Cortex of kidney (tissue), 1 donor: ENCODE results near the gene WIPF1.

Experiments used
- DNase-seq: peaks from one replicate; lab custom pipeline; 2025; lab: John Stamatoyannopoulos, UW

The WIPF1 gene

DNA sequence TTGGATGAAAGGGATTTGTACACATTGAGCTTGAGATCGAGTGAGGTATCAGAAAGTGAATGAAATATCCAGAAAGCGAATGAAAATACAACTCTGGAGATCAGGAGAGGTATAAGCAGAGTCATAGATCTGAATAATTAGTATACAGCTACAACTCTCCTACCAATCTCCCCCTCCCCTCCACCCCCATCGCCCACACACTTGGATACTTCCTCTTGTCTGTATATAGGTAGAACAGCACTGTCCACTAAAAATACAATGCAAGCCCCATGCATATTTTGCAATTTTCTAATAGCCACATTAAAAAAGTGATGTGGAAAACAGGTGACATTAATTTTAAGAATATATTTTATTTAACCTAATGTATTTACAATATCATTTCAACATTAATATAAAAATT lies 23.7 kb upstream of the WIPF1 start:
- no peak for DNase-seq

DNA sequence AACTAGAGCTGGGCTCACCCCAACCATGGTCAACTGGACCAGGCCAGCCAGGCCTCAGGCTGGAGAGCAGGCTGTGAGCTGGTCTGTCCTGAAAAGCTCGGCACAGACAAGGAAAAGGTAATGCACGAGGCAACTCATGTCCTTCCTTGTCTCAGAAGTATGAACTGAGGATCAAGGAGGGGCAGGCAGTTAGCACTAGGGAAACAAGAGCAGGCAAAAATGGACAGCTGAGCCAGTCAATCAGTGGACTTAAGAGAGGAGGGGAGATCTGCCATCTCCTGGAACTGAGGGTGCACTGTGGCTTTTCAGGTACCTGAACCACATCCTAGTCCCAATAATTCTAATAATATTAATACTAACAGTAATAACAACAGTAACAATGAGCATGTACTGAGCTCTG lies 20.6 kb upstream of the WIPF1 start:
- DNase-seq = no peak

DNA sequence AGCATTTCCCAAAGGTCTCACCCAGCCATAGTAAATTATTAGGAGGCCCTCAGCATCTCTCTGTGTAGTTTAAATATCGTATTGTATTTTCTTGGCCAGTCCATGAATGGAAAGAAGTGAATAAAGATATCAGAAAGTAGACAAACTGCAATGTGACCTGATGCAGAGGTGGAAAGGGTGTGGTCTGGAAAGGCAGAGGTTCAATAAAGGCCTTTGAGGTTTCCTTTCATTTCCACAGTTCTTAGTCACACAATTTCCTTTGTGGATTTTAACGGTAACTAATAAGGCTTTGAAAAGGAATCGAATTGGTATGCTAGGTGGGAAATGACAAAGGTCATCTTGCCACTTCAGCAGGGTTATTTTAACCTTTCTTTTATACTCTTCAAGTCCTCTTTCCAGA lies 20.1 kb upstream of the WIPF1 start:
- DNase-seq = no peak

DNA sequence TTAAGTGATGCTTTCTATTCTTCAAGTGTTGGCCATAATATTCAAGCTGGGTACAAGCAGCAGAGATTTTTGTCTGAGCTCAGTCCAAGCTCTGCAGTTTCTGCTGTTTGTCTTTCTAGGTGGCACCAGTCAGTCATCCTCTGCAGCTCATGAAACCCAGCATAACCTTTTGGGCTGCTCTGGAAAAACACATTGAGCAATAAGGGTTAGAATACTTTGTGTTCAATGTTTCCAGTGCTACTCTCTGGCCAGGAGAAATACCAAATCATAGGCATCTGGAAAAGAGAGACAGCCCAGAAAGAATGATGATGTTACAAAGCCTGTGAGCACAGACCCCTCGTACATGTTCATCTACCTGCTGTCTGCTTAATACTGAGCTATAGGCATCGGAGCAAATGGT lies 19.5 kb upstream of the WIPF1 start:
- DNase-seq = no peak

DNA sequence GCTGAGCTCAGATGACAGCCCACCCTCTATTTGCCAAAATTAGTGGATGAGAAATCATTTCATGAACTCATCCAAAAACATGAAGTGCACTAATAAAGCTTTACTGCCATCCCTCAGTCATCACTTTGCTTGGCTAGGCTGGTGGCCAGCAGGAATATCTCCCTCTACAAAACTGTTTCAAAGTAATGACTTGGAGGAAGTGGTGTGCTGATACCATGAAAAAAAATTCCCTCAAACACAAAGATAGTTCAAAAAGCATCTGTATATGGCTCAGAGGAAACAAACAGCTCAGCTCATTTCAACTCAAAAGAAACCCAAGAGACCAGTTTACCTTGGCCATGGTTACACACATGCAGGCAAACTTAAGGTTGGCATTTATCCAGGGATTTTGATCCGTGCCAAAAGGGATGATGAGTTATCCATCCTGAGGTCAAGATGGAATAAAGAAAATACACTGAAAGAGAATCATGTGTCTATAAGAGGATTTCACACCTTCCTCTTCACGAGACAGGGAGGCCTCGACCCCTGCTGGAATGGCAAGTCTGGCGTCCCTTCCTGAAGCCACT lies 18.4 kb upstream of the WIPF1 start:
- DNase-seq = no peak

DNA sequence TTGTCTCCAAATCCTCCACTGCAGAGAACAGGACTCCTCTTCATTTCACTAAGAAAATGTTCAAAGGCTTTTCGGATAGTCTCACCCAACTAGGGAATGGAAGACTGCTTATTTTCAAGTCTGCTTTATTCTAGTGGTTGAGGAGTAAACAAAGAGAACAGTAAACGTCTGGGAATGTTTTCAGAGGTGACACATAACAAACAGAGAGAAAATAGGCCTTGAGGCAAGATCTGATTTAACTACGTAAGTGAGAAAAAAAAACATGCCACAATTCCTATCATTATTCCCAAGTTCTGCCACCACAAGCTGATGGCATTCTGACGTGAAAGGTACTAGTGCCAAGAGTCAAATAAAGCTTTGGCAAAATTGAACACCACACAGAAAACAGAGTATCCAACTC lies 16.7 kb upstream of the WIPF1 start:
- DNase-seq = no peak

DNA sequence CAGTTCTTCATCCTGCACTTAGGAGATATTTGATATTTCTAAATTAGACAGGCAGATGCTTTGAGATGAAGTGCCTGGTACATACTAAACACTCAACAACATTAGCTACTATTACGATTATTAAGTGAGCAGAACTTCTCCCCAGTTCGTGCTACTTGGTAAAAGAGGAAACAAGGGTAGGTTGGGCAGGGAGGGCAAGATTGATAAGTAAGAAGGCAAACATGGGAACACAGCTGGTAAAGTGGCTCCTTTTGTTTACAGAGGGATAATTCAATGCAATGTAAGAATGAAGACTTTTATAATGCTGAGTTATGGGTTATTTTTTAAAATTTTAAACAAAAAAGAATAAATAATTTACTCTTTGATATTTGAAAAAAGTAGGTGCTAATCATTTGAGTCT lies 15.9 kb upstream of the WIPF1 start:
- DNase-seq = no peak

DNA sequence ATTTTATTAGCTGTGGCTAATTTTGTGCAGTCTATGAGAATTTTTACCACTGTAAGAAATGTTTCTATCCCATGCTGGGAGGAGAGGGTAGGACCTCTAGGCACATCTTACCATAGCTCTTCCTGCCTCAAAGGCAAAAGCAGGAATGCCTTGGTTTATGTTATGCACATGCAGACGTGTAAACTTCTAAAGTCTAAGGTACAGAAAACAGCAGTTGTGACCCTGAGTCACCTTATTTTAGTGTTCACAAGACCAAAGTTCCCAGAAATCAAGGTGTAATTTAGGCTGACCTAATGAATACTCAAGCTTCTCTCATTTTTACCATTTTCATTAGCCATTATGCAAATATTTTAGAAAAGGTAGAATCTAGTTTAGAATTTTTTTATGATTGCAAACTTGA lies 15.4 kb upstream of the WIPF1 start:
- no peak for DNase-seq

DNA sequence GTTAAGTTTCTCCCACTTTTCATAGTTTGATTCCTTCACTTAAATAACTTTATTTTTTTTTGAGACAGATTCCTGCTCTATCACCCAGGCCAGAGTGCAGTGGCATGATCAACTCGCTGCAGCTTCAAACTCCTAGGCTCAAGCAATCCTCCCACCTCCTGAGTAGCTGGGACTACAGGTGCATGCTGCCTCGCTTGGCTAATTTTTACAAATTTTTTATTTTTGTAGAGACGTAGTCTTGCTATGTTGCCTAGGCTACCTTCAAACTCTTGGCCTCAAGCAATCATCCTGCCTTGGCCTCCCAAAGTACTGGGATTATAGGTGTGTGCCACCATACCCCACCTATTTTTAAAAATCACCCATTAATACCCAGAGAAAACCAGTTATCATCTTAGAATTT lies 14.2 kb upstream of the WIPF1 start:
- no peak for DNase-seq

DNA sequence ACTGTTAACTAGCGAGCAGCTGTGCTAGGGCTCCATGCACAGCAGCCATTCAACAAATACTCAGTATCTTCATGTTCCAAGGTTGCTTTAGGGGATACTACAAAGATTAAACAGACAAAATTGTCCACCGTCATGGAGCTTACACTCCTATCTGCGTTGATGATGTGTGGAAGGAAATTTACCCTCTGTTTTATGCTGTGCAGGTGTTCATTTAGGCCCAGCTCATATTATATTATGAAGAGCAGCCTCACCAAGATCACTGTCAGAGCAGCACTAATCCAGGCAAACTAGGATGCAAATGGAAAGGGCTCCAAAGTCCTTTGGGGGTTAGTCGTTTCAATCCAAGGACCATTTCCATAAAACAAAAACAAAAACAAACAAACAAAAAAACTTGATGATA lies 13.4 kb upstream of the WIPF1 start:
- no peak for DNase-seq

DNA sequence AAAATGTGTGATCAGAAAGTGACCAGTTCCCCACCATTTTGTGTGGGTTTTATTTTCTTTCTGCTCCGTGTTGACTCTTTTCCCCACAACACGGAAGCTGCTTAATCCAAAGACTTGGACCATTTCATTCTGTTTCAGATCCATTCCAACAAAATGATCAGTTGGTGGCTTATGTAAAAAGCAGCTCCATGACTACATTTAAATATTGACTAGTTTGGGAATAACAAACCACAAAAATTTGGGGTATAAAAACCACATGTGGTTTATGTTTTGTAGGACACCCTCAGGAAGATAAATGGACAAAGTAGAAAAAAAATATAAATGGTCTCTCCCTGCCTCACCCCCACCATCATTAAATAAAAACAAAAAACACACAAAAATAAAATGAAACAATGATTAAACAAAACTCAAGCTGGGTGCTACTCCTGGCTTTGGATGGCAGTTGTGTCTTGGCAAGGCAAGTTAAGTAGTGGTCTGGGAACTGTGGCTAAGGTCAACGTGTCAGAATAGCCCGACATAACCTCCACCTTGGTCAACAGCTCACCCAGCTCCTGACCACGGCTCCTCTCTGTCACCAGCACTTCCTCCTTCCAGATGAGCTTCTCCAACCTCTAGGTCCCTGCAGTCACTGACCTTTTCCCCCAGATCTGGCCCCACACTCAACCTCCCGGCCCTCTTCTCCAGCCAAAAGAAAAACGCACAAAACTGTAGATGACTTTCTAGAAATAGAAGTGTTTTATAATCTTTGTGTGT lies 12.8 kb upstream of the WIPF1 start:
- no peak for DNase-seq

DNA sequence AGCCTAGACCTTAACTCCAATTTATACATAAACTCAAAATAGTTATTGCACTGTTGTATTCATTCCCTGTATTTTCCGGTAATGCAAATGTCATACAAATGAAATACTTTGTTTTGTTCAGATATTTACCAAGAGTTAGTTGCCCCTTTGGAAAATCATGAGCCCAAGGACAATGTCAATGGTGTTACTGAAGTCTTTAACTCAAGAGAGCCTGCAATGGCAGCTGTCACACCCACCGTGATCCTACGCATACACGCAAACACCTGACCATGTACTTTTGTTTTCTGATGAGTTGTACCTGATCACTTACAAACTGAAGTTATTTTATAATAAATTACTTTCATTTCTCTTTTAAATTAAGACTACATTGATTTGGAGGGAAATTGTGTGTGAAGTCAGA lies 11.7 kb upstream of the WIPF1 start:
- no peak for DNase-seq

DNA sequence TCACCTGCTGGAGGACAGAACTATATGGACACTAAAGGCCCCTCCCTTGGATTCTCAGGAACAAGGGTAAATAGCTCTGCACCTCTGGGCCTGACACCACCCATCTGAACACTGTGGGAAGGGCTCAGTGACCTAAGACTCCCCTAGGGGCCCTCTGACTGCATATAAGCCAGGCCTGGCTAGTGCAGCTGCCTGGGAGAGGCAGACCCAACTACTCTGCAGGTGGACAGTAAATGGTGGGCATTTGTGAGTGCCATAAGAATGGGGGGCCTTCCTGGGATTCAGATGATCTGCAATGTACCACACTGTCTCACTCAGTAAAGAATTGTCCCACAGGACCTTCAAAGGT lies 11.2 kb upstream of the WIPF1 start:
- no peak for DNase-seq

DNA sequence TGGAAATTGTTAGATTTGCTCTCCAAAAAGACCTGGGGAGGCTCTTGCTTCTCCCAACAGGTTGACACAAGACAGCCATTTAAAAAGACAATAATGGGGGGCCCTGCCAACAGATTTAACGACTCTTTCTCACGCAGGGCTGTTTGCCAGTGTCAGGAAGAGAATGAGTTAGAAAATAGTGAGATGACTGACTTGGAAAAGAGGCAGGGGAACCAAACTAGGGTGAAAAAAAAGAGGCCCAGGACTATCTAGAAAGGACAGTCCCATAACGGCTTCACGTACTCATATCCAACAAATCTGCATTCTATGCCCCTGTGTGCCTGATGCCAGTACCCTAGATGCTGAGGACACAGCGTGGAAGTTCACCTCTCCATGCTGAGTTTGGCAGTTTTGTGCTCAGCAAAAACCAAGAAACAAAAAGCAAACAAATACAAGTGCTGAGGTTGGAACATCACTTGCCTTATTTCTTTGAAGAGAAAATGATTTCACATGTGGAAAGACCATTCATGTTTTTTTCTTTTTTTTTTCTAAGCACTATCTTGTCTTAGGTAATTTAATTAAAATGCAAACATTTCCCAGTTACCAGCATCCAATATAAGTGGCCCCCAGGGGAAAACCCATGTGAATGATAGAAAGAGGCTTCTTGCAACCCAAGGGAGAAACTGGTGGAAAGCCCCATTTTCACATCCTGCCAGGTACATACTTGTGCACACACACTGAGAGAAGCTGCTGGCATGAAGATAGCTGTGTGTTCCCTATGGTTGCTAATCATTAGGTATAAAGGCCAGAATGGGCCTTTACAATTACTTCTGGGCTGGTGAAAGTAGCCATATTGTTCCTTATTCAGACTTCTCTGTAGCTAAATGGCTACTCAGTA lies 10.6 kb upstream of the WIPF1 start:
- no peak for DNase-seq

DNA sequence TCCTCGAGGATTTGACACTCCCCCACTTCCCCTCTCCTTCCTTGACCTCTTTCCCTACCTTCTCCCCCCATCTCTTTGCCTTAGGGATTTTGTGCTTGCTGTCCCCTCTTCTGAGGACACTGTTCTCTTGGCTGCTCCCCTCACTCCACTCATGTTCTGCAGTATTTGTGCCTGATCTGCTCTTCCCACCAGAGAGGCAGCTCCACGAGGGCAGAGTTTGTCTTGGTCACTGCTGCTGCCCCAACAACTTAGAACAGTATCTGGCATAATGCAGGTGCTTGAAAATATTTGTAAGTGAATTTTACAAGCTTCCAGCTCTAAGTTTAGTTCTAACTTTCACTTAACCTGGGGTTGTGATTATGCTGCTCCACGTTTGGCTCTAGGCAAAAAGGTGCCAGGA lies 10.0 kb upstream of the WIPF1 start:
- DNase-seq = no peak

DNA sequence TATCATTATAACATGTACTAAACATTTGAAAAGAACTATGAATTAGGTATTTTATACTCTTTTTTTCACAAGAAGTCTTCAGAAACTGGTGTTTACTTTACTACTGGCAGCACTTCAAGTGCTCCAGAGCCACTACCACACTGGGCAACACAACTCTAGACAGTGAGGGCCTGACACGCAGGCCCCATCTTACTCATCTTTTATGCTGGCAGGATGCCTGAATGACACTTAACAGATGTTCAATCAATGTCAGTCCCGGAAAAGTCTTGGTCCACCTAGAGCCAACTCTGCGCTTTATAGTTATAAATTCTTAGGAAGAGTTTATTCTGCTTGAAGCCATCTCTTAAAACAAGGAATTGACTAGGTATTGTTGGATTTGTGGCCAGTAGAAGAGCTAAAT lies 8.7 kb upstream of the WIPF1 start:
- DNase-seq = no peak

DNA sequence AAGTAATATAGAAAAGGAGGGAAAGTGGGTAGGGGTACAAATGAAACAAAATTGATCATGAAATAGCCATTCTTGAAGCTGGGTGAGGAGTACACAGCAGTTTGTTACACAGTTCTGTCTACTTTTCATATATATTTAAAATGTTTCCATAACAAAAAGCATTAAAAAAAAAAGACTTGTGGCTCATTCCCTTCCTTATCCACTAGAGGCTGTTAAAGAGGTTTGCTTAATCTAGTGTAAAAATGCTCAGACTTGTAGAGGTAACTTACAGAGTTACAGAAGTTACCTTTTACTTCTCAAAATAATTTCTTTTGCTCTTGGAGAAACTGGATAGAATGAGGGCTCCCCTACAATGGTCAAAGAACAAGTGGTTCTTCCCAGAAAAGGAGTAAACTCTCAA lies 8.1 kb upstream of the WIPF1 start:
- no peak for DNase-seq

DNA sequence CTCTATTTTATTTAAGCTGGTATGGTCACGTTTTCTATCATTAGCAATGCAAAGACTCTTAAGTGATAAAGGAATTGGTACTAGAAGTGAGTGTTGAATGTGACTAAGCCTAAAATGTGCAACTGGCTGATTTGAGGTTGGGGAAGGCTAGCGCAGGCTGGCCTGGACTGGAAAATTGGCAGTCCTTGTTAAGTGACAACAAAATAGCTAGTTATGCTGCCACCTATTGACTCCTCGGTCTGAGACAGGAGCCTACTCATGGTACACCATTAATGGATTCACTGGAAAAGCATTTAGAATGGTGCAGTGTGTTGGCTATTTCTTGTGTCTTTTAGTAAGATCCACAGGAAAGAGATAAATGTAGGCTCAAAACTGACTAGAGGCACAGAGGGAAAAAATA lies 5.7 kb upstream of the WIPF1 start:
- no peak for DNase-seq

DNA sequence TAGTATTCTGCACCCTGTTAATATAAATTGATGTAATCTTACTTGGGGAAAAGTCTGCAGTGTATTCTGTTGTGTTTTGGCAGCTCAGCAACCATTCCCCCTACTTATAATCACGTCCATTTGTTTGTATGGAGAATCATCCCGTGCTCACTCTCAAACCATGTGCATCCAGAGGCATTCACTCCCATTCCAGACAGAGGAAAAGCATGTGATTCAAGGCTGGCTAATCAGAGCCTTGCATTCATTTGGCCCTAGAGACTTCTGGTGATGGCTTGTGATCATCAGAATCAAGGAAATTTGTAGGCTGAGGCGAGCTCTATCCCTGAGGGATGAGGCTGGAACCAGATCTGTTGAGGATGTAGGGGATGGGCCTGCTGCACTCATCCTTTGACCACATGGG lies 5.1 kb upstream of the WIPF1 start:
- DNase-seq = no peak

DNA sequence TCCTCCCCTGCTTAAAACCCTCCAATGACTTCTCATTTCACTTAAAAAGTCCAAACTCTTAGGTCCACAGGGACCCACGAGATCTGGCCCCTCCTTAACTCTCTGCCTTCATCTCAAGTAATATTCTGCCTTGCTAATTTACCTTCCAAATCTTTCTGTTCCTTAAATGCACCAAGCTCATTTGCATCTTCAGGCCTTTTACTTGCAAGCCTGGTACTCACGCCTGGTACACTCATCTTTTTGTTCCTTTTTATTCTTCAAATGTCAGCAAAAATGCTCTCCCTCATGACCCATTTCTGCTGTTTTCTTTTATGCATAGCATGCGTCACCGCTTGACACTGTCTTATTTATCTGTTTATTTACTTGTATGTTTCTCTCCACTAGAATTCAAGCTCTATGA lies 2.7 kb upstream of the WIPF1 start:
- no peak for DNase-seq

DNA sequence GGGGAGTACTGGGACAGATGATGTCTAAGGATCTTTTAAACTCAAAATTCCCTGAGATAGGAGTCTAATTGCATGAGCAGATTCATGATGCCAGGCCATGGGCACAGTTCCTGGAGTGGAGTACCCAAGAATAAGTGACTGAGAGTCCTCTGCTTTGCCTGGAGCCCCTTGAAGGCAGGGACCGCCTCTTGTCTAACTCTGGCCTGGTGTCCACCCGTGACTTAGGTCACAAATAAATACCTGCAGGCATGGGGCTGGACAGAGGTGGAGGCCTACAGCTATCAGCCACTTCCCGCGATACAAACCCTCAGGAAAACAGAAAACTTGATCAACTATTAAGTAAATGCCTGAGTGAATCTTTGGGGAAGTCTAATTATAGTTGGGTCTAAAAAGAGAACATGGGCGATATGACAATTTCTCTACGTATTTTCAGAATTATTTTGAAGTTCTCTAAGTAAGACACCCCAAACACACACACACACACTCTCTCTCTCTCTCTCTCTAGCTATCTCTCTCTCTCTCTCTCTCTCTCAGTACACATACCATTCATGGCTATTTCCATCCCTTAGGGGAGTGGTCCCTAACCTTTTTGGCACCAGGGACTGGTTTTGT lies 1.8 kb upstream of the WIPF1 start:
- no peak for DNase-seq

DNA sequence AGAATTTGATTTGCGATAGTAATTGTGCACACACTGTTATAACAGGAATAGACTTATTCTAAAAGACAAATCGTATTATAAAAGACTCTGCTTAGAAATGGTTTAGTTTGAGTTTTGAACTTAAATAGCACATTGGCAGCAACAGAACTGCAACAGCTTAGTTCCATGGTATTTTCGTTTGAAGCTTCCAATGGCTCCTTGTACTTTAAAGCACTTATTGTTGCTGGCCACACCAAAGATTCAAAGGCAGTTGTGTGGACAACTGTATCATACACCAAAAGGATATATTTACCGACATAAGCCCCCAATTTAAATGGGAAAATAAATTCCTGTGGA lies 627 bp downstream of the WIPF1 start:
- DNase-seq = no peak

DNA sequence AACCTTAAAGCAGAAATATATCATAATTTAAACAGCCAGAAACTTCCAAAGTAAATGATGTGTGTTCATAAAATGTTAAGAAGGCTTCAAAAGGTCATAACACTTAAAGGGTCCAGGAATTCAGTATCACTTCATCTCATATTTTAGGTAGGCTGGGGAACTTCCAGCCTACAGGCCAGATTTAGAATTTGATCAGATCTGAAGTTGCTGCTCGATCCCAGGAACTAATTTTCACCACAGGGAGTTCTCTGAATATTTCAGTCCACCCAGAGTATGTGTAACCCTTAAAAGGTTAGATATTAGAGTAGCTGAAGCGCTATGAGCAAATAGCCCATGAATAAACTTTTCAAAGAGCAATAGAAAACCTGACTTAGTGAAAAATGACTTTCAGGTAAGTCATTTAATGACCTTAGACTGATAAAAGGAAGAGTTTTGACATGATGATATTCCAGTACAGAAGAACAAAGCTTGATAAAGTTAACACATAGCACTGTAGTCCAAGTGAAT lies 1.7 kb downstream of the WIPF1 start:
- no peak for DNase-seq
